NCI-H146 treated with DMSO at 0.1 percent for 48 hours (cell line): Measurements from ENCODE around the gene PACSIN2.
"Not testable (repeated sequence)": the region's sequence is repeated elsewhere in the genome, so short reads cannot be mapped to it uniquely, and the experiment has no call there.

Experiments used
- DNase-seq: peaks from one replicate; lab custom pipeline; 2025; ENCODE audit not compliant: unreplicated experiment; lab: John Stamatoyannopoulos, UW

PACSIN2 gene

DNA sequence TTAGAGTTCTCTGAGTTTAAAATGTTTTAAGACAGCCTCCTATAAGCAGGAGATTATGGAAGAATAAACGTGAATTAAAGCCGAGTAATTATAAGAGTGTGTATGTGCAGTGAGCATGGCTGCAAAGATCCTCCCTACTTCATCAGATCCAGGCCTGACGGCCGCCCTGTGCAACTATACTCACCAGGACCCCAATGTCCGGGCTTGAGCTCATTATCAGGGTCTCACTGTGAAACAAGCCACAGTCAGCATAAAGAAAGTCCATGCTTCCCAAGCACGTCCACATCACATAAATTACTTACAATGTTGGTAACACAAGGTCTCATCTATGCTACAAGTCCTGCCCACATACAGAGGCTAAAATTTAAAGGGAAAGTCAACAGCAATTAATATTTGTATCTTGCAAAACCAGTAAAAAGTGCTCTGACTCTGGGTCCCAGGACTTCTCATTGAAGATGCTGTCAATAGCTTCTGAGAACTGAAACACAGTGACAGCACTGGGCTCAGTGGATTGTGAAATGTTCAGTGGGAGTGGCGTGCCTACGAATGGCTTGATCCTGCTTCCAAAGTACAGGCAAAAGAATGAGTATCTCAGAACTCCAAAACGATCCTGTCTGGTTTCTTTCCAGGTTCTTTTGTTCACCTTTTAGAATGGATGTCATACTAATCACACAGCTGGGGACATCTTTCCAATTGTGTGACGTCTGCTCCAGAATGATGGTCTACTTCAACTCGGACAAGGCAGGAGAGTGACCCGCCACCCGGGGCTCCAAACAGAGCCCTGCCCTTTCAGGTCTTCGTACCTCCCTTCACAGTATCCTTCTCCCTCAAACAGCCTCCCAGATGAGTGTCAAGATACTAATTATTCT is 85.7 kb downstream of the PACSIN2 start:
- DNase-seq, result no peak

DNA sequence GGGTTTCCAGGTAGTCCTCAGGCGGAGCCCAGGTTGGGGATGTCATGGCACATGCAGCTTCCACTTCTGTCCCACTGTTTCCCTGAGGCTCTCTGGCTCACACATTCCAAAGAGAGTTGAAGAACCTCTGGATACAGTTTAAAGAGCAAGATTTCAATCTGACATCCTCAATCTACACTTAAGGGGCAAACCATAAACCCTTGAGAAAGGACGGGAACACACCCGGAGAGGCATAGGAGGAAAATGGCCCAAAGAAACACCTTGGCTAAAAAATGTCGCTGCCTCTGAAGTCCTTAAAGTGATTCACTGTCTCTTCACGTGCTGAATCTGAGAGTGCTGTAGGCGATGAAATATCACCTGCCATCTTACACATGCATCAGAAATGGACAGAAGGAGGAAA is 87.0 kb downstream of the PACSIN2 start:
- DNase-seq, result no peak

DNA sequence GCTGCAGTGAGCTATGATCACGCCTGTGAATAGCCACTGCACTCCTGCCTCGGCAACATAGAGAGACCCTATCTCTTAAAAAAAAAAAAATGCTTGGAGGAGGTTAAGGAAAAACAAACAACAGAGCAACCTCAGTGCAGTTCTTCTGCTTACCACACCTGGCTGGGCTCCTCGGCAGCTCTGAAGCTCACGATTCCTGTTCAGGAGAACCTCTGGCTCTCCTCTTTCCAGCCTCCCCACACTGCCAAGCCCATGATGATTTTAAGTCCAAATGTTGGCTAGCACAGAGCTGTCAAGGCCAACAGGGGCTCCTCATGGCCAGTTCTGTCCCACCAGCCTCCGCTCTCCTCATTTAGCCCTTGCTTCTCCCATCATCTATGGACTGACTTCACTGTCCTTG is 88.2 kb downstream of the PACSIN2 start:
- no peak for DNase-seq

DNA sequence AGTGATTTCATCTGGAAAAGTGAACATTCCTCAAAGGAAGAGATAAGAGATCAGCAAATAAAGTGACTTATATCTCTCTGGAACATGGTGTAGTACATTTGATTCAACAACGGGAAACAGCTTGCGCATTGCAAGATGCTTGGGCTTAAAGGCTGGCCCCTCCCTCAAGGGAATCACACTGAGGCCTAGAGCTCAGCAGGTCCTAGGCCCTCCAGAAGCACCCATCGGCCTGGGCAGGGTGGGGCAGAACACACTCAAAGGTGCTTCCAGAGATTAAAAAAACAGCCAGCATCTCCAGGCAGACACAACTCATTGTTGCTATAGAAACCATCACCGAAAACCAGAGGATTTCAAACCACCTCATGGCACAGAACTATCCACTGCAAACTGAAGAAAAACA is 88.8 kb downstream of the PACSIN2 start:
- no peak for DNase-seq

DNA sequence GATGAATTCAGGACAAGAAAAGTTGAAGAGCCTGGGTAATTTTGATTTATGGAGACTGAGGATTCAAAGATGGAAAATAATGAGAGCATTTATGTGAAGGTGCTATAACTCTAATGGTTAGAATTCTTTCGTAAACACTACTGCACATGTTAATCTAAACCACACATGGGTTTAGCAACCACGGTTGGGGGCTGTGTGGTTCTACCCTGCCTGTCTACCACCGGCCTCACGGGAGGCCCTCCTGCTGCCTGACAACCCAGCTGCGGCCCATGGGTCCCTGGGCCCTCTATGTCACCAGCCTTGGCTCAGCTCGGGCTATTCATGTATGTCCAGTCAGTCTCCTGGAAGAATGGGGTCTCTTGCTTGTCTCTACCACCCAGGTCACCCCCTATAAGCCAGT is 89.4 kb downstream of the PACSIN2 start:
- DNase-seq, result no peak

DNA sequence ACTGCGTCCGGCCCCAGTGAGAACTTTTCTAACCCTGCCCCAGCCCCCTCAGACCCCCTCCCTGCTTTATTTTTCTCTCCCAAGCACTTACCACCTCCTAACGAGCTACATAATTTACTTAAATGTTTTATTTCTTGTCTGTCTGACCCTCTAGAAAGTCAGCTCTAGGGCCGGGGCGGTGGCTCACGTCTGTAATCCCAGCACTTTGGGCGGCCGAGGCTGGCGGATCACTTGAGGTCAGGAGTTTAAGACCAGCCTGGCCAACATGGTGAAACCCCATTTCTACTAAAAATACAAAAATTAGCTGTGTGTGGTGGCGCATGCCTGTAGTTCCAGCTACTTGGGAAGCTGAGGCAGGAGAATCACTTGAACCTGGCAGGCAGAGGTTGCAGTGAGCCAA is 89.9 kb downstream of the PACSIN2 start:
- DNase-seq, result not testable (repeated sequence)

DNA sequence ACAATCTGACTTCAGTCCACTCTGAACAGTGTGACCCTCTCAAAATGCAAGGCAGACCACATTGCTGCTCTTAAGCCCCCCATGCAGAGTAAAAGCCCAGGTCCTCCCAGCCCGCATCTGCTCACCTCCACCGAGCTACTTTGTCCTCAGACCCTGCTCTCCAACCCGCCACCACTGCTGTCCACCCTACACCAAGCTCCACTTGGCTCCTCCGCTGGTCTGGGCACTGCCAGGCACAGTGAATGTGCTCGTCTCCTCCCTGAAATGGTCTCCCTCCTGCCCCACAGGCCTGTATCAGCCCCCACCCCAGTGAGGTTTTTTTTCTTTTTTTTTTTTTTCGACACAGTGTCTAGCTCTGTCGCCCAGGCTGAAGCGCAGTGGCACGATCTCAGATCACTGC is 90.5 kb downstream of the PACSIN2 start:
- no peak for DNase-seq

DNA sequence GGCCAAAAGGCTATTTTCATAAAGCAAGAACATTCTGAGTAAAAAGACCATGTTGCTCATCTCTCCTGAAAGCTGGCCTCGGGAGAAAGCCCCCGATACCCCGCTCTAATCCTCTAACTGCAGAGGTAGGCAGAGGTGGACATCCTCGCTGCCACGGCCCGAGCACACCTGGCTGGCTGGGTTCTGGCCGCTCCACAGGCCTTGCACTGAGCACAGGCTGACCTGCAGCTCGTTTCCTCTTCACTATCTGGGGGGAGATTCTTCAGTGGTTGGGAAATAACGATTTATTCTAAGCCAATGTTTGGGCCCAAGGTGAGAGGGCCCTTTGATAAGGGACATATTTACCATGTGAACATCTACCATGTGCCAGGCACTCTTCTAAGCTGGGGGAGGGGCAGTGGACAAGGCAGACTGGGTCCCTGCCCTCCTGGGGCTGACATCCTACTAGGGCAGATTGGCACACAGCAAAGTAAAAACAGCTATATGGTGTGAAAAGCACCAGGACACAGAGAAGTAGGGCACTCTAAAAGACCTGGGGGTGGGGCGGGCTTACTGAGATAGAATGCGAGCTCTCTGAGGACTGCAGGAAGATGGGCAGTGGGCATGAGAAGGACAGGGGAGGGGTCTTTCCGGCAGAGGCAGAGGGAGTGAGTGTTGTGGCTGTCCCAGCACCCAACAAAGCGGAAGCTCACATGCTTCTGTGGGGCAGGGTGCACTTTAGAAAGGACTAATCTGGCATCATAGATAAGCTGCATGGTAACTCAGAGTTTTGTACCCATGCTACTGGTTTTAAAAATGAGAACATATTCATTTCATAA is 92.4 kb downstream of the PACSIN2 start:
- no peak for DNase-seq

DNA sequence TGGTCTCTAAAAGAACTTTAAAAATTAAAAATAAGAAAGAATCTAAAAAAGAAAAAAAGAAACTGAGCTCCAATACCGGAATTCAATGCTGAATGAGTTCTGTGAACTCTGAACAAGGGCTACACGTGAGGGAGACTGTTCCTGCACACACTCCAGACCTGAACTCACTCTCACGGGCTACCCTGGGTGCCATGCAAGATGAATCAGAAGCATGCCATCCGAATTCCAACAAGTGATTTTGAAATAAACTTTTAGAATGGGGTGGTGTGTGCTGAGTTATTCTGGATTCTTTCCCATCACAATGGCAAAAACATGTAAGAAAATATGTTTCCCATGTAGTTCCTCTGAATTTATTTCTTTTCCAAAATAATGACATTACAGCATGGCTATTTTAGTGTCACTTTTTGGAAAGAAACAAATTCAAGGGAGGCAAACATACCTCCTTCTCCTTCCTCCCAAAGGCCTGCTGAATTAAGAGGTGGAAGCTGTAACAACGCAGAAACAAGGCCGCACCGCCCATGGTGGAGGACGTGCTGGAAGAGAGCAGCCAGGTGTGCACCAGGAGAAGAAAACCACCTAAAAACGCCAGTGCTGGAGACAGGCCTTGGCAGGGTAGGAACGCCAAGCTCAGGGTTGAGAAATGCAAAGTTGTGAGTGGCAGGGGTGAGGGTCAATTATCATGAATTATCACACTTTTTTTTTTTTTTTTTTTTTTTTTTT is 94.7 kb downstream of the PACSIN2 start:
- DNase-seq, result no peak

DNA sequence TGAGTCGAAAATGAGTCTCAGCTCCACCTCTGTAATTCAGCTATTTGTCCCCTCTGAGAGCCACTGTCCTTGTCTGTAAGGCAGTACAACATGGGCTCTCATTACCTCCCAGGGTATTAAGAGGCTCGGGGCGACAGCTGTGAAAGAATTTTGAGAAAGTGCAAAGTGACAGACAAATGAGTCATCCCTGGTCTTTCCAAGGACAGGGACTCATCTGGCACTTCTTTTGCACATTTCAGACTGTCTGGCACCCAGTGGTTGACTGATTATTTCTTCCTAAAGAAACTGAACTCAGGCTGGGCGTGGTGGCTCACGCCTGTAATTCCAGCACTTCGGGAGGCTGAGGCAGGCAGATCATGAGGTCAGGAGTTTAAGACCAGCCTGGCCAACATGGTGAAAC is 95.8 kb downstream of the PACSIN2 start:
- DNase-seq, result no peak

DNA sequence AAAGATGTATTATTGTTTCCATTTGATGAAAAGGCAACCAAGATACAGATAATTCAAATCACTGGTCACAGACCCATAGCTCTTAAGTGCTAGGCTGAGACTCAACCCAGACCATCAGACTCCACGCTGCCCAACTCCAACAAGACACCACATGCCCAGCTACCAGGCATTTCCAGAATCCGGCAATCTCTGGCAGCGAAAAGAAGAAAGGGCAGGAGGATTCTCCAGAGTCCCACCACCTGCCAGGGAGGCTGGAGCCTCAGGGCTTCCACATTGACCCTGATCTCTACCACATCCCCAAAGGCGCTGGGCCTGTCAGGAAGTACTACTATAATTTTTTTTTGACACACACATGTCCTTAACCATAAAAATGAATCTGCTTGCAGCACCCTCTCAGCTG is 96.4 kb downstream of the PACSIN2 start:
- DNase-seq, result no peak

DNA sequence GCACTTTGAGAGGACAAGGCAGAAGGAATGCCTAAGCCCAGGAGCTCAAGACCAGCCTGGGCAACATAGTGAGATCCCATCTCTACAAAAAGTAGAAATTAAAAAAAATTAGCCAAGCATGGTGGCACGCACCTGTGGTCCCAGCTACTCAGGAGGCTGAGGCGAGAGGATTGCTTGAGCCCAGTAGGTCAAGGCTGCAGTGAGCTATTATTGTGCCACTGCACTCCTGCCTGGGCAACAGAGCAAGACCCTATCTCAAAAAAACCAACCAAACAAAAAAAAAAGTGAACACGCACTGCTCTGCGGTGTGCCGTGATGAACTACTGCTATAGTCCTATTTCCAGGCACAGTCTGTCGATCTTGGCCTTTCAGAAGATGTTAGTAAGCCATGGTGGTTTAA is 97.6 kb downstream of the PACSIN2 start:
- not testable (repeated sequence) for DNase-seq

DNA sequence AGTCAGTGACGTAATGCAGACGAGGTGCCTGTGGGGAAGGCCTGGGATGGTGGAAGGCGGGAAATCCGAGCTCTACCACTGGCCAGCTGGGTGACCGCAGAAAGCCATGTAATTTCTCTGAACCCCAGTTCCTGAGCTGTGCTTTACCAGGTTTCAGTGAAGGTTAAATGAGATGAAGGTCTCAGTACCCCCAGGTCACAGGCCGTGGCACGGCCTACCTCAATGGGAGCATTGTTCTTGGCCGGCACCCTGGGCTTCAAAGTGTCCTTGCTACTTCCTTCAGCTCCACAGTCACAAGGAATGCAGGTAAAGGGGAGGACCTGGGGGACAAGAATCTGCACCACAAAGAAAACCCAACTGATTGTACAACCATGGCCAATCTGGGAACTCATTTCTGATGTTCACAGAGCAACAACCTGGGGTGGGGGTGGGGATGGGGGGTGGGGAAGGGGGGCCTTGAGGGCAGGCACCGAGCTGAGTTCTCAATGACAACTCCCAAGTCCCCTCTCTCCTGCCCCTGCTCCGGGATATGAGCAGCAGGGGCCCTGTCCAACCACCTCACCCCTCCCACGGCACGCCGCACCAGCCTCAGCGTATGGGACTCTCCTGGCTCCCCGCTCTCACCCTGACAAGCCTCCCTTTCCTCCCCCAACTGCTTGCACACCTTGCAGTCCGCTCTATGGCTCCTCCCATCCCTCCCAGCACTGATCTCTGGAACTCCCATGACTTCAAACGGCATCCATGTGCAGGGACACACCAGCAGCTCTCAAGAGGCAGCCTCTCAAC is 98.8 kb downstream of the PACSIN2 start:
- no peak for DNase-seq

DNA sequence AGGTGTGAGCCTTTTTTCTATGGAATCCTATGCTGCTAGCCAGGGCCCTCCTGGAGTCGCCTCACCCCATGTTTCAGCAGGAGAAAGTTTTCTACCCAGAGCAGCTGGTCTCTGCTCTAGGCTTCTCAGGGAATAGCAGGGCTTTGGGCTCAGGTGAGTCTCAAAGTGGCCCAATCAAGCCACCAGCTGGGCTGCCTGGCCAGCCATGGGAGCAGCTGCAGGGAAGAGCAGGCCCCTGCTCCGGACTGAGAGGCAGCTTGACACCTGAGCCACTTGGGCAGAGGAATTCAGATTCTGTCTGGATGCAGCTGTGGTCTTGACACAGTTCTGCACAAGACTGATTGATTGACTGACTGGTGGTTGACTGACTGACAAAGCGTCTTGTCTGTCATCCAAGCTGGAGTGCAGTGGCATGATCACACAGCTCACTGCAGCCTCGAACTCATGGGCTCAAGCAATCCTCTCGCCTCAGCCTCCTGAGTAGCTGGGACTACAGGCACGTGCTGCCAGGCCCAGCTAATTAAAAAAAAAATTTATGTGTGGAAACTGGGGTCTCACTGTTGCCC is 100.4 kb downstream of the PACSIN2 start:
- DNase-seq, result no peak

DNA sequence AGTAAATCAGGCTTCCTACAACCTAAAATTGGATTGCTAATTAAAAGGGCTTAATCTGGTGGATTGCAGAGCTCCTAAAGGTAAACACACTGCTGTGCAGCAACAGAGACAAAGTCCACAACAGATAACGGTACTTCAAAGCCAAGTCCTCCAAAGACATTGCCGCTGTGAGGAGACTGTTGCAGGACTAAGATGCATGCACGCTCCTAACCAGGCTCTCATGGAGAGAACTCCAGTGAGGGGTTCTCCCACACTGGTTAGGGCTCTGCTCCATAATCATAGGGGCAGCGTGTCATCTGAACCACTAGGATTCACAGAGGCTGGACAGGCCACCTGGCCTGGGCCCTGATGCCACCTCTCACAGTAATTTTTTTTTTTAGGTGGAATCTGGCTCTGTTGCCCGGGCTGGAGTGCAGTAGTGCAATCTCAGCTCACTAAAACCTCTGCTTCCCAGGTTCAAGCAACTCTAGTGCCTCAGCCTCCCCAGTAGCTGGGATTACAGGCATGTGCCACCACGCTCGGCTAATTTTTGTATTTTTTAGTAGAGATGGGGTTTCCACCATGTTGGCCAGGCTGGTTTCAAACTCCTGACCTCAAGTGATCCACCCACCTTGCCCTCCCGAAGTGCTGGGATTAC is 101.0 kb downstream of the PACSIN2 start:
- DNase-seq, result no peak

DNA sequence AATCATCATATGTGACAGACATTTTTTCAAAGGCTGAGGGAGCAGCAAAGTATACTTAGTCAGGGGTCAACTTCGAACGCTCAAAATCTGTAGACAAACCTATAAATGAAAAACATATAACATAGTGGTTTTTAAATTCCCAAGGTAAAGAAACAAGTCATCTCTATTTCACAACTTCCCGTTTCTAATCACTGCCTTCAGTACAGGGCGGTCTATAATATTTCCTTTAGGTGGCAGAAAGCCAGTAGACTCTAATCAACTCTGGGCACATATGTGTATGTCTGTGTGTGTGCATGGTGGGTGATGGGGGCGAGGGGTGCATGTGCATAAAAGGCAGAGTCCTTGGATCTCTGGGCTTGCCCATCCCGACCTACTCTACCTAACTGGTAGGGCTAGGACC is 102.9 kb downstream of the PACSIN2 start:
- DNase-seq, result no peak

DNA sequence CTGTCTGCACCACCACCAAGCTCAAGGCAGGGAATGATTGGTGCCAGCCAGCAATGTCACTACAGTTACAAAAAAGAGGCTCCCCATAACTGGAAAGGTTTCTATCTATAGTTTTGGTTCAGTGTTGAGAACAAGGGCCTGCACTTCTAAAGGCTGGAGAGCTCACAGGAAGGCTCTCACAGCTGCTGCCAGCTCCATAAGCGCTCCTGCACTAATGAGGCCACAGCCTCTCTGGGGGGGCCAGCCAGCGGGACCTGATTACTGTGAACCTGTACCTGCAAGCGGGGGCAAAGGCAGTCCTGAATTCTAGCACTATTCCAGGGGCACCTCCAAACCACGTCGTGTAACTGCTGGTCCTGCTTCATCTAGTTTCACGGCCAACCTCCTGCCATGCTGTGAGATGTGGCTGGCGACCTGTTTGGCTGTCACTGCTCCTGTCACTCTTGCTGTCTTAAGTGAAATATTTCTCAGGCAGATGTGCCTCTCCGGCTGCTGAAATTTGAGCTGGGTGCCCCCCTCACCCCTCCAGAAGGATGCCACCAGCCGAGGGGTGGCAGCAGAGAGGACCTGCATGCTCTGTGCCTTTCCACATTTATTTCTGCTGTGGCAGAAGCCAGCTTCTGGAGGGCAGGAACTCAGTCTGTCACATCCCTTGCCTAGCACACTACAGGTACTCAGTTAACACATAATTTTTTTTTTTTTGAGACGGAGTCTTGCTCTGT is 104.6 kb downstream of the PACSIN2 start:
- DNase-seq, result no peak

DNA sequence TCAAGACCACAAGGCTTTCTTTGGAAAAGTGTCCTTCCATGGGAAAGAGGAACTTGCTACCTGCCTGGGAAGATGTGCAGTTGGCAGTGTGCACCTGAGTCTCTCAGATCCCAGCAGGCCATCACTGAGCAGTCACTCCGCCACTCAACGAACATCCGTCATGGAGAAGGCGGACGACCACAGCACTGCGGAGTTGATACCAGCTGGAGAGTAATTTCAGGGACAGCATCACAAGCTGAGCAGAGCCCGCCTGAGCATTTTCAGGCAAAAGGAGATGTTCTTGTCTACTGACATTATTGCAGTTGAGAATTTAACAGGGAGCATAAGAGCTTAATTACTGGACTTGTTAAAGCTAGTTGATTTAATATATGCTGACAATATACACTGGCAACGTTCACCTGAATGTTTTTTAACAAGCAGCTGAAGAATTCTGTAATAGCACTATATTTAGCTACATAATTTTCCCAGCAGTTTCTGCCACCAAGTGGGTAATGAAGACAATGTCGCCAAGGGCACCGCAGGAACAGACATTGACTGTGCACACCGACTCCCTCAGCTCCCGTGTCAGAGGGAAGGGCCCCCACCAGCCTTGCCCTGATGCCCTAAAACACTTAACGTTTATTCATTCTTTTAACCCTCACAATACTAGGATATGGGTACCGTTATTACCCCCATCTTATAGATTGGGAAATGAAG is 105.4 kb downstream of the PACSIN2 start:
- DNase-seq, result no peak

DNA sequence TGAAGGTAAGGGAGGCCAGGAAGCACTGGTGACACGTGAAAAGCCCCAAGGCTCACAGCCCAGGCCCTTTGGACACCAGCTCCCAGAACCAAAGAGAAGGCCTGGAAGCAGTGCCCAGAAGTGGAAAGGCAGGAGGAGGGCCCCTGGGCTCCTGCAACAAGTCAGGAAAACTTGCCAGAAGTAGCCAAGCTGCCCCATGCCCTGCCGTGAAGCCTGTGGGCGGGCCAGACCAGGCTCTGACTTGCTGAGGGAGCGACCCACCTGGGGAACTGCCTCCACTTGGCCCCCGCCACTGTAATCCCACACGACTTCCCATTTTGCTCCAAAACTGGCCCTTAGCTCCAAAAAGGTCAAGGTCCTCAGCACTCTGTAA is 106.6 kb downstream of the PACSIN2 start:
- no peak for DNase-seq
